Ammon's horn (tissue), 1 donor: ENCODE results near the gene CCDC68.

Source experiments
- DNase-seq: peaks from one replicate; pipeline ENCODE4 v3.0.0-alpha.2; 2016; ENCODE audit warnings: low spot score

Gene CCDC68

GRCh38 chr18:54918060-54918459 lies 41.2 kb downstream of the CCDC68 start:
- no peak for DNase-seq

- DNase-seq, result no peak
Observed at GRCh38 chr18:54916507-54916906, 42.8 kb downstream of the CCDC68 start.

- DNase-seq, result no peak
Observed at GRCh38 chr18:54914816-54915215, 44.4 kb downstream of the CCDC68 start.

- no peak for DNase-seq
Observed at GRCh38 chr18:54911551-54911950, 47.7 kb downstream of the CCDC68 start.

GRCh38 chr18:54910161-54910919 lies 48.9 kb downstream of the CCDC68 start:
- no peak for DNase-seq

GRCh38 chr18:54909538-54909937 lies 49.7 kb downstream of the CCDC68 start:
- DNase-seq, result no peak

GRCh38 chr18:54906331-54907185 lies 52.7 kb downstream of the CCDC68 start:
- no peak for DNase-seq

- DNase-seq, result no peak
Observed at GRCh38 chr18:54905629-54906028, 53.6 kb downstream of the CCDC68 start.

- DNase-seq, result no peak
Observed at GRCh38 chr18:54904581-54904980, 54.7 kb downstream of the CCDC68 start.

GRCh38 chr18:54900290-54900689 lies 59.0 kb downstream of the CCDC68 start:
- DNase-seq, result no peak

GRCh38 chr18:54899500-54899899 lies 59.8 kb downstream of the CCDC68 start:
- DNase-seq, result no peak

GRCh38 chr18:54888933-54889332 lies 70.3 kb downstream of the CCDC68 start:
- peak; percentile 12 for DNase-seq

- no peak for DNase-seq
Observed at GRCh38 chr18:54888378-54888777, 70.9 kb downstream of the CCDC68 start.

GRCh38 chr18:54883816-54884604 lies 75.3 kb downstream of the CCDC68 start:
- DNase-seq, result no peak

- no peak for DNase-seq
Observed at GRCh38 chr18:54882318-54882717, 76.9 kb downstream of the CCDC68 start.

GRCh38 chr18:54881229-54881768 lies 78.0 kb downstream of the CCDC68 start:
- no peak for DNase-seq

- DNase-seq, result no peak
Observed at GRCh38 chr18:54880395-54881105, 78.7 kb downstream of the CCDC68 start.

- DNase-seq, result no peak
Observed at GRCh38 chr18:54879691-54880090, 79.6 kb downstream of the CCDC68 start.

GRCh38 chr18:54878659-54879358 lies 80.5 kb downstream of the CCDC68 start:
- no peak for DNase-seq

- DNase-seq, result no peak
Observed at GRCh38 chr18:54878159-54878622, 81.1 kb downstream of the CCDC68 start.

GRCh38 chr18:54877076-54877475 lies 82.2 kb downstream of the CCDC68 start:
- no peak for DNase-seq
